Gastrocnemius medialis (tissue), 4 donors: ENCODE measurements around the gene VDR. TPM values are rescaled to one million over a fixed set of nuclear protein-coding genes. Genes with fewer than 3 reads are reported as not detected.

Source experiments
- ATAC-seq, 2 donors: fragments of 150-250 bp; one replicate each; pipeline ENCODE4 v1.9.1; 2016
- DNase-seq, 2 donors: peaks; one replicate each; pipeline ENCODE4 v3.0.0-alpha.2; 2019
- H3K27ac ChIP-seq, 4 donors: fragments of 200-600 bp; sonication (generic); 1 replicate in 1 of 4; 2 replicates in 3 of 4; pipeline ENCODE4 v1.5.1; 2016 to 2018; ENCODE audit warnings: mild to moderate bottlenecking in 2 of 4, moderate library complexity in 1 of 4
- H3K27me3 ChIP-seq, 3 donors: fragments of 200-600 bp; sonication (generic) in 2 of 3; 1 replicate in 1 of 3; 2 replicates in 2 of 3; pipeline versions ENCODE4 v1.5.1 to v1.6.0; 2016 to 2019; ENCODE audit warnings: mild to moderate bottlenecking in 1 of 3, moderate library complexity in 1 of 3
- H3K36me3 ChIP-seq, 2 donors: fragments of 200-600 bp; sonication (generic) in 1 of 2; one replicate each; pipeline ENCODE4 v1.5.1; 2017 to 2018
- H3K4me1 ChIP-seq, 2 donors: fragments of 200-600 bp; sonication (generic) in 1 of 2; one replicate each; pipeline ENCODE4 v1.5.1; 2016 to 2017; ENCODE audit warnings: mild to moderate bottlenecking in 2 of 2
- H3K4me3 ChIP-seq, 4 donors: fragments of 200-600 bp; sonication (generic) in 3 of 4; 1 replicate in 1 of 4; 2 replicates in 3 of 4; pipeline ENCODE4 v1.5.1; 2016 to 2019; ENCODE audit warnings: mild to moderate bottlenecking in 2 of 4
- H3K9me3 ChIP-seq, 3 donors: fragments of 200-600 bp; sonication (generic) in 2 of 3; 1 replicate in 1 of 3; 2 replicates in 2 of 3; pipeline ENCODE4 v1.5.1; 2016 to 2019
- POLR2A ChIP-seq, 2 donors: fragments of 450-650 bp; IDR thresholded peaks; one replicate each; pipeline ENCODE4 v1.6.1; 2017; ENCODE audit warnings: antibody characterized with exemption in 2 of 2, mild to moderate bottlenecking in 2 of 2, moderate library complexity in 2 of 2
- in situ Hi-C, 4 donors: fragments of 200-750 bp; cut with MboI; loops; one replicate each; pipeline versions ENCODE4 v1.15.0 to v1.8.0; 2017; ENCODE audit warnings: low sequenced_read_pairs in 4 of 4
- intact Hi-C: fragments of 100-400 bp; cut with DNase I; formaldehyde crosslinking; loops from one replicate; pipeline ENCODE4 v1.15.1; 2023; ENCODE audit warnings: low total_unique reads
- total RNA-seq, 4 donors: library from RNA; depleted of rRNA; stranded (reverse); fragments of >200 nt; gene quantifications; one replicate each; pipeline versions ENCODE4 v1.1.0 to v1.2.3, GENCODE V29; 2016
- TF ChIP-seq, protein P1 (sequence below), 5 experiments: fragments of 450-650 bp in 3 of 5; fragments of 200-600 bp in 2 of 5; sonication (generic) in 2 of 5; IDR thresholded peaks in 4 of 5; conservative IDR thresholded peaks in 1 of 5; 1 replicate in 4 of 5; 2 replicates in 1 of 5; pipeline ENCODE4 v1.5.1; 2016 to 2019; ENCODE audit warnings: antibody characterized with exemption in 5 of 5, mild to moderate bottlenecking in 3 of 5, moderate library complexity in 3 of 5

Gene VDR
- total RNA-seq, 4 donors from 2014 or later, result 3.2 to 6.1 (median 4.4) TPM

DNA sequence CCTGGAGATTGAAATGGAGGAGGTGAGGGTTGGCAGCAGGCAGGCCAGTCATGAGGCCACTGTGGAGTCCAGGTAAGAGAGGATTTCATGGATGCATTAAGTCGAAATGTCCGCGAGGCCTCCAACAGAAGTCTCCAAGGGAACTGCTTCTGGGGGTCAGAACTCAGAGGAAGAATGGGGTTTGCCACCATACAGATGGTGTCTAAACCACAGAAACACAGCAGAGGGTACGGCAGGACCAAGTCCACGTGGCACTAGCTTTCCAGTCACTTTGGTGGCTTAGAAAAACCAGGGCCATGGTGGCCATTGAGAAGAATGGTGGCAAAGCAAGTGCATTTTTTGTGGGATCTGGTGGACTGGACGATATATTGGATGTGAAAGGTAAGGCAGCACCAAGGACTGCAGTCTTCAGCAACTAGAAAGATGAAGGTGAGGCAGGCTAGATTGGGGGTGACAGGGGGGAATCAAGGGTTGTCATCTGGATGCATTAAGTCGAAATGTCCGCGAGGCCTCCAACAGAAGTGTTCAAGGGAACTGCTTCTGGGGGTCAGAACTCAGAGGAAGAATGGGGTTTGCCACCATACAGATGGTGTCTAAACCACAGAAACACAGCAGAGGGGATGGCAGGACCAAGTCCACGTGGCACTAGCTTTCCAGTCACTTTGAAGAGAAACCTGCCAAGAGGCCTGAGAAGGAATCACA is 36.1 kb upstream of the VDR start:
- no peak overlapping the region for H3K4me3 ChIP-seq
- no peaks in the 10 kb centered on the region for H3K36me3 ChIP-seq
- peaks cover 3 to 5% (median 5%) of the 10 kb centered on the region in 3 donors for H3K27me3 ChIP-seq
- ATAC-seq, result no peak
- in situ Hi-C loops, result no loop called here
- peaks cover 0 to 5% of the 10 kb centered on the region in 2 donors for H3K4me1 ChIP-seq
- H3K9me3 ChIP-seq, result no peaks in the 10 kb centered on the region
- intact Hi-C loops, result no loop called here
- DNase-seq, result no peak
- no peak overlapping the region for H3K27ac ChIP-seq
- TF ChIP-seq, protein P1, sequence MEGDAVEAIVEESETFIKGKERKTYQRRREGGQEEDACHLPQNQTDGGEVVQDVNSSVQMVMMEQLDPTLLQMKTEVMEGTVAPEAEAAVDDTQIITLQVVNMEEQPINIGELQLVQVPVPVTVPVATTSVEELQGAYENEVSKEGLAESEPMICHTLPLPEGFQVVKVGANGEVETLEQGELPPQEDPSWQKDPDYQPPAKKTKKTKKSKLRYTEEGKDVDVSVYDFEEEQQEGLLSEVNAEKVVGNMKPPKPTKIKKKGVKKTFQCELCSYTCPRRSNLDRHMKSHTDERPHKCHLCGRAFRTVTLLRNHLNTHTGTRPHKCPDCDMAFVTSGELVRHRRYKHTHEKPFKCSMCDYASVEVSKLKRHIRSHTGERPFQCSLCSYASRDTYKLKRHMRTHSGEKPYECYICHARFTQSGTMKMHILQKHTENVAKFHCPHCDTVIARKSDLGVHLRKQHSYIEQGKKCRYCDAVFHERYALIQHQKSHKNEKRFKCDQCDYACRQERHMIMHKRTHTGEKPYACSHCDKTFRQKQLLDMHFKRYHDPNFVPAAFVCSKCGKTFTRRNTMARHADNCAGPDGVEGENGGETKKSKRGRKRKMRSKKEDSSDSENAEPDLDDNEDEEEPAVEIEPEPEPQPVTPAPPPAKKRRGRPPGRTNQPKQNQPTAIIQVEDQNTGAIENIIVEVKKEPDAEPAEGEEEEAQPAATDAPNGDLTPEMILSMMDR (IDR thresholded peaks at IDR 0.05 in 4 of 5, conservative IDR thresholded peaks at IDR 0.05 in 1 of 5), result no peak
- TF ChIP-seq POLR2A (IDR thresholded peaks at IDR 0.05), result no peak

DNA sequence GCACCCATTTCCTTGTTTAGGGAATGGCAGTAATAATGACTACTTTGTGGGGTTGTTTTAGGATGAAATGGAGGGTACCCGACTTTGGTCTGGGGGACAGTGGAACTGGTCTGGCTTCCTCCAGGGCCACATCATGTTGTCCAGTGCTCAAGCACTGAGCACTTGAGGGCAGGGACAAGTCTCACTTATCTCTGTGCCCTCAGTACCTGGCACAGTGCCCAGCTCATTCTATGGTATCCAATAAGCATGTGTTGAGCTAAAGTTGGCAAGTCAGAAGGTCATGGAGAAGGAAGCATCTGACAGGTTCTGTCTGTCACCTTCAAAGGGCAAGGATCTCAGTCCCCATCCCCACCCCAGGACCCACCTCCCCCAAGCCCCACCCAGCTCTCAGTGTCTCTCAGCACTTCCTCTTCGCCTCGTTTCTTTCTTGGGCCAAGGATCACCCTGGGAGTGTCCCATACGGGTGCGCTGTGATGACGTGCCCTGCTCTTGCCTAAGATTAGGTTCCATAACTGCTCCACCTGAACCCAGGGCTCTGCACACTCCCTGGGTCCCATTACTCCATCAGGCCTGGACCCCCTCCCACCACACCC is 34.3 kb upstream of the VDR start:
- DNase-seq (no peak), ATAC-seq (no peak)
- Histone ChIP-seq H3K9me3 (no peaks in the 10 kb centered on the region), H3K36me3 (no peaks in the 10 kb centered on the region), H3K27me3 (peaks cover 3 to 5% (median 5%) of the 10 kb centered on the region in 3 donors), H3K4me1 (peaks cover 0 to 11% of the 10 kb centered on the region in 2 donors), H3K4me3 (no peak overlapping the region), H3K27ac (no peak overlapping the region)
- intact Hi-C loops, result no loop called here
- TF ChIP-seq POLR2A (IDR thresholded peaks at IDR 0.05), result no peak
- TF ChIP-seq, protein P1 (IDR thresholded peaks at IDR 0.05 in 4 of 5, conservative IDR thresholded peaks at IDR 0.05 in 1 of 5), result no peak
- in situ Hi-C loops, result no loop called here

- ATAC-seq, result no peak
- intact Hi-C loops, result no loop called here
These were observed 33.8 kb upstream of the VDR start for GRCh38 chr12:47938594-47938993.

GRCh38 chr12:47938093-47938492 is 33.3 kb upstream of the VDR start:
- no peaks in the 10 kb centered on the region for H3K9me3 ChIP-seq
- H3K27me3 ChIP-seq, result peaks cover 3 to 5% (median 5%) of the 10 kb centered on the region in 3 donors
- TF ChIP-seq POLR2A (IDR thresholded peaks at IDR 0.05), result no peak
- TF ChIP-seq, protein P1 (IDR thresholded peaks at IDR 0.05 in 4 of 5, conservative IDR thresholded peaks at IDR 0.05 in 1 of 5), result no peak
- H3K27ac ChIP-seq, result no peak overlapping the region
- no peaks in the 10 kb centered on the region for H3K36me3 ChIP-seq
- peaks cover 0 to 11% of the 10 kb centered on the region in 2 donors for H3K4me1 ChIP-seq
- DNase-seq (no peak), ATAC-seq (no peak)
- intact Hi-C loops (no loop called here), in situ Hi-C loops (no loop called here)
- H3K4me3 ChIP-seq, result no peak overlapping the region

More at GRCh38 chr12:47938594-47938993, 33.8 kb upstream of the VDR start:
- no peaks in the 10 kb centered on the region for H3K36me3 ChIP-seq
- no peak overlapping the region for H3K4me3 ChIP-seq
- no peaks in the 10 kb centered on the region for H3K9me3 ChIP-seq
- H3K4me1 ChIP-seq, result peaks cover 0 to 11% of the 10 kb centered on the region in 2 donors
- H3K27ac ChIP-seq, result no peak overlapping the region
- TF ChIP-seq, protein P1 (IDR thresholded peaks at IDR 0.05 in 4 of 5, conservative IDR thresholded peaks at IDR 0.05 in 1 of 5), result no peak
- TF ChIP-seq POLR2A (IDR thresholded peaks at IDR 0.05), result no peak
- in situ Hi-C loops, result no loop called here
- DNase-seq, result no peak
- H3K27me3 ChIP-seq, result peaks cover 3 to 5% (median 5%) of the 10 kb centered on the region in 3 donors
